Measurements from ENCODE around the gene NOP53. TPM values are rescaled to one million over a fixed set of nuclear protein-coding genes. Genes with fewer than 3 reads are reported as not detected.
"Not testable (repeated sequence)": the region's sequence is repeated elsewhere in the genome, so short reads cannot be mapped to it uniquely, and the experiment has no call there.

Gene NOP53
- total RNA-seq, 1 donor from 2014 or later, result 183 TPM

- no peak for DNase-seq (ENCODE audit: extremely low read depth, low read depth, low spot score)
Measured at GRCh38 chr19:47769534-47769933, 24.2 kb downstream of the NOP53 start.

GRCh38 chr19:47771291-47771690 lies 25.9 kb downstream of the NOP53 start:
- DNase-seq (ENCODE audit: extremely low read depth, low read depth, low spot score), result not testable (repeated sequence)

- no peak for DNase-seq (ENCODE audit: extremely low read depth, low read depth, low spot score)
Measured at GRCh38 chr19:47776568-47776967, 31.2 kb downstream of the NOP53 start.

GRCh38 chr19:47777245-47778048 lies 32.1 kb downstream of the NOP53 start:
- not testable (repeated sequence) for DNase-seq (ENCODE audit: extremely low read depth, low read depth, low spot score)

GRCh38 chr19:47778049-47778953 lies 33.0 kb downstream of the NOP53 start, which contains the start of gene SELENOW:
Gene SELENOW (plus strand): TSS chr19:47778703. CDS start chr19:47778786, 83 bp downstream.
- no peak for DNase-seq (ENCODE audit: extremely low read depth, low read depth, low spot score)

GRCh38 chr19:47778954-47779351 lies 33.6 kb downstream of the NOP53 start:
- DNase-seq (ENCODE audit: extremely low read depth, low read depth, low spot score), result no peak

- no peak for DNase-seq (ENCODE audit: extremely low read depth, low read depth, low spot score)
Measured at GRCh38 chr19:47779524-47780214, 34.3 kb downstream of the NOP53 start.

GRCh38 chr19:47780215-47780551 lies 34.8 kb downstream of the NOP53 start:
- DNase-seq (ENCODE audit: extremely low read depth, low read depth, low spot score), result no peak

- DNase-seq (ENCODE audit: extremely low read depth, low read depth, low spot score), result no peak
Measured at GRCh38 chr19:47781590-47782262, 36.4 kb downstream of the NOP53 start.

GRCh38 chr19:47786566-47786965 lies 41.2 kb downstream of the NOP53 start:
- DNase-seq (ENCODE audit: extremely low read depth, low read depth, low spot score), result no peak

- not testable (repeated sequence) for DNase-seq (ENCODE audit: extremely low read depth, low read depth, low spot score)
Measured at GRCh38 chr19:47787307-47787706, 42.0 kb downstream of the NOP53 start.

GRCh38 chr19:47789811-47790210 lies 44.5 kb downstream of the NOP53 start:
- not testable (repeated sequence) for DNase-seq (ENCODE audit: extremely low read depth, low read depth, low spot score)

- DNase-seq (ENCODE audit: extremely low read depth, low read depth, low spot score), result no peak
Measured at GRCh38 chr19:47790398-47790814, 45.1 kb downstream of the NOP53 start.

- no peak for DNase-seq (ENCODE audit: extremely low read depth, low read depth, low spot score)
Measured at GRCh38 chr19:47792616-47793015, 47.3 kb downstream of the NOP53 start.

GRCh38 chr19:47794526-47794925 lies 49.2 kb downstream of the NOP53 start:
- no peak for DNase-seq (ENCODE audit: extremely low read depth, low read depth, low spot score)

- no peak for DNase-seq (ENCODE audit: extremely low read depth, low read depth, low spot score)
Measured at GRCh38 chr19:47796785-47797184, 51.4 kb downstream of the NOP53 start.

GRCh38 chr19:47797996-47798903 lies 52.9 kb downstream of the NOP53 start:
- no peak for DNase-seq (ENCODE audit: extremely low read depth, low read depth, low spot score)

- DNase-seq (ENCODE audit: extremely low read depth, low read depth, low spot score), result no peak
Measured at GRCh38 chr19:47798904-47799266, 53.5 kb downstream of the NOP53 start.

GRCh38 chr19:47801270-47801669 lies 55.9 kb downstream of the NOP53 start:
- no peak for DNase-seq (ENCODE audit: extremely low read depth, low read depth, low spot score)
